HCT116 (cell line): ENCODE results near the gene SUGP1. TPM values are rescaled to one million over a fixed set of nuclear protein-coding genes. Genes with fewer than 3 reads are reported as not detected.

Experiments used
- ATAC-seq: fragments of 200-7000 bp; cut with Tn5 transposase; 2 replicates; pipeline ENCODE4 v1.9.1; 2020; ENCODE audit warnings: mild to moderate bottlenecking, moderate library complexity
- BruUV-seq: library from RNA; stranded (reverse); fragments of 400-500 nt; replicated peaks from 2 replicates; lab custom pipeline; 2021; lab: Mats Ljungman, UMichigan
- CTCF ChIA-PET: fragments of 300-600 bp; sonication (Branson Sonifier 250); formaldehyde crosslinking; loops from one replicate; lab custom pipeline; 2021; ENCODE audit warnings: antibody characterized with exemption; lab: Charles Lee
- POLR2A ChIA-PET: fragments of 300-600, 350-600 bp; sonication (Branson Sonifier 250); formaldehyde crosslinking; loops from one replicate; lab custom pipeline; 2021; ENCODE audit warnings: antibody characterized with exemption; lab: Charles Lee
- RAD21 ChIA-PET, 2 experiments: fragments of 300-600 bp; sonication (Branson Sonifier 250); formaldehyde crosslinking; loops; one replicate each; lab custom pipeline; 2023; ENCODE audit warnings: low total read pairs in 2 of 2; ENCODE audit not compliant: uncharacterized antibody in 2 of 2, unreplicated experiment in 2 of 2, low non-redundant PET in 1 of 2; lab: Charles Lee
- DNase-seq: peaks from one replicate; pipeline ENCODE4 v3.0.0-alpha.2; 2010; ENCODE audit warnings: low read depth, low spot score
- H2AFZ ChIP-seq: fragments of 200-600 bp; shearing (Covaris generic), sonication (generic); 2 replicates; pipeline ENCODE4 v1.6.1; 2017; ENCODE audit warnings: low read depth, mixed run types, mixed read lengths, antibody characterized with exemption, low read length; ENCODE audit not compliant: poor library complexity, severe bottlenecking
- H3K27ac ChIP-seq: 2 replicates; pipeline ENCODE4 v1.5.1; 2012; ENCODE audit warnings: low read depth, low read length
- H3K27me3 ChIP-seq: fragments of 200-600 bp; sonication (generic); 2 replicates; pipeline ENCODE4 v1.6.1; 2016; ENCODE audit warnings: mixed run types, low read length, mixed read lengths; ENCODE audit not compliant: insufficient read depth
- H3K36me3 ChIP-seq, 2 experiments: fragments of 200-500 bp in 1 of 2; fragments of 200-600 bp in 1 of 2; sonication (Bioruptor generic) in 1 of 2; sonication (generic) in 1 of 2; 2 replicates each; pipeline versions ENCODE4 v1.5.1 to v1.6.1; 2014 to 2016; ENCODE audit warnings: low read length in 2 of 2, inconsistent platforms in 1 of 2, mixed read lengths in 1 of 2, mixed run types in 1 of 2; ENCODE audit not compliant: insufficient read depth in 2 of 2, control insufficient read depth in 1 of 2
- H3K4me1 ChIP-seq, 2 experiments: fragments of 200-600 bp in 1 of 2; sonication (generic) in 1 of 2; 2 replicates each; pipeline versions ENCODE4 v1.5.1 to v1.6.1; 2012 to 2017; ENCODE audit warnings: low read length in 2 of 2, inconsistent platforms in 1 of 2, mild to moderate bottlenecking in 1 of 2, mixed read lengths in 1 of 2, mixed run types in 1 of 2, moderate library complexity in 1 of 2; ENCODE audit not compliant: insufficient read depth in 2 of 2, control insufficient read depth in 1 of 2
- H3K4me2 ChIP-seq: fragments of 200-600 bp; sonication (generic); 2 replicates; pipeline ENCODE4 v1.6.1; 2017; ENCODE audit warnings: mixed run types, low read length, mixed read lengths
- H3K4me3 ChIP-seq, 2 experiments: fragments of 200-600 bp in 1 of 2; sonication (generic) in 1 of 2; replicated peaks in 1 of 2; 2 replicates each; pipeline ENCODE4 v1.5.1; 2011 to 2016; ENCODE audit warnings: low read length in 2 of 2, control low read depth in 1 of 2, low read depth in 1 of 2, mild to moderate bottlenecking in 1 of 2, mixed read lengths in 1 of 2, mixed run types in 1 of 2
- H3K79me2 ChIP-seq: fragments of 200-600 bp; sonication (generic); 2 replicates; pipeline ENCODE4 v1.6.1; 2017; ENCODE audit warnings: mild to moderate bottlenecking, mixed run types, low read length, moderate library complexity, mixed read lengths; ENCODE audit not compliant: insufficient read depth
- H3K9ac ChIP-seq: fragments of 200-600 bp; sonication (generic); 2 replicates; pipeline ENCODE4 v1.6.1; 2016; ENCODE audit warnings: low read length, mixed read lengths
- H3K9me2 ChIP-seq: fragments of 200-600 bp; sonication (generic), shearing (Covaris generic); 2 replicates; pipeline ENCODE4 v1.6.1; 2017; ENCODE audit warnings: mixed run types, mild to moderate bottlenecking, moderate library complexity; ENCODE audit not compliant: insufficient read depth
- H3K9me3 ChIP-seq, 2 experiments: fragments of 200-500 bp in 1 of 2; fragments of 200-600 bp in 1 of 2; sonication (Bioruptor generic) in 1 of 2; sonication (generic) in 1 of 2; 2 replicates each; pipeline ENCODE4 v1.6.1; 2014 to 2017; ENCODE audit warnings: low read length in 2 of 2, mixed read lengths in 2 of 2, inconsistent platforms in 1 of 2, low read depth in 1 of 2, mild to moderate bottlenecking in 1 of 2, mixed run types in 1 of 2, moderate library complexity in 1 of 2; ENCODE audit not compliant: control insufficient read depth in 1 of 2, insufficient read depth in 1 of 2
- H4K20me1 ChIP-seq: fragments of 200-600 bp; sonication (generic), shearing (Covaris generic); 2 replicates; pipeline ENCODE4 v1.6.1; 2017; ENCODE audit warnings: mixed run types, mild to moderate bottlenecking, moderate library complexity; ENCODE audit not compliant: insufficient read depth
- CBX3 ChIP-seq: IDR thresholded peaks from 2 replicates; pipeline ENCODE4 v1.6.1; 2012; ENCODE audit warnings: low read depth
- CTCF ChIP-seq, 3 experiments: fragments of 200-600 bp in 1 of 3; sonication (generic) in 1 of 3; IDR thresholded peaks in 2 of 3; conservative IDR thresholded peaks in 1 of 3; 2 replicates each; pipeline ENCODE4 v1.5.1; 2012 to 2017; ENCODE audit warnings: low read depth in 2 of 3, low read length in 2 of 3, antibody characterized with exemption in 1 of 3, borderline replicate concordance in 1 of 3, control low read depth in 1 of 3, mild to moderate bottlenecking in 1 of 3, mixed read lengths in 1 of 3, mixed run types in 1 of 3, moderate library complexity in 1 of 3; ENCODE audit not compliant: insufficient read depth in 1 of 3
- EGR1 ChIP-seq: IDR thresholded peaks from 2 replicates; pipeline ENCODE4 v1.6.1; 2012; ENCODE audit warnings: low read depth
- EZH2 ChIP-seq: fragments of 200-600 bp; sonication (generic); IDR thresholded peaks from 2 replicates; pipeline ENCODE4 v1.6.1; 2017; ENCODE audit warnings: antibody characterized with exemption, mixed run types
- FOSL1 ChIP-seq: IDR thresholded peaks from 2 replicates; pipeline ENCODE4 v1.6.1; 2012; ENCODE audit warnings: low read depth
- RAD21 ChIP-seq: IDR thresholded peaks from 2 replicates; pipeline ENCODE4 v1.6.1; 2012; ENCODE audit warnings: low read depth, mild to moderate bottlenecking
- REST ChIP-seq: IDR thresholded peaks from 2 replicates; pipeline ENCODE4 v1.6.1; 2012; ENCODE audit warnings: low read depth
- SIN3A ChIP-seq: IDR thresholded peaks from 2 replicates; pipeline ENCODE4 v1.6.1; 2012; ENCODE audit warnings: low read depth
- SP1 ChIP-seq: IDR thresholded peaks from 2 replicates; pipeline ENCODE4 v1.6.1; 2012; ENCODE audit warnings: low read depth
- YY1 ChIP-seq: IDR thresholded peaks from 2 replicates; pipeline ENCODE4 v1.6.1; 2011; ENCODE audit warnings: low read length, low read depth, moderate library complexity, mild to moderate bottlenecking; ENCODE audit not compliant: insufficient replicate concordance; ENCODE audit errors: extremely low read depth
- ZNF274 ChIP-seq: fragments of 200-500 bp; sonication (Bioruptor generic); IDR thresholded peaks from 2 replicates; pipeline ENCODE4 v1.6.1; 2014; ENCODE audit warnings: mild to moderate bottlenecking, low read depth, low read length, inconsistent platforms
- intact Hi-C: fragments of 100-400 bp; cut with micrococcal nuclease; formaldehyde crosslinking; loops from 2 replicates; pipeline ENCODE4 v1.10.0; 2022
- total RNA-seq: library from RNA; stranded (reverse); gene quantifications from one replicate; pipeline ENCODE4 v1.2.1, GENCODE V29; 2021; ENCODE audit not compliant: unreplicated experiment

The SUGP1 gene
- total RNA-seq, 1 experiment from 2014 or later = 47.6 TPM

GRCh38 chr19:19238126-19238894 is 82.0 kb downstream of the SUGP1 start (continued):
- TF ChIP-seq REST (no peak), CBX3 (no peak), RAD21 (no peak), ZNF274 (no peak), SIN3A (no peak), EZH2 (no peak), SP1 (no peak), EGR1 (no peak)

- intact Hi-C loops = no loop called here
Observed at GRCh38 chr19:19236173-19236572, 84.1 kb downstream of the SUGP1 start.

More at GRCh38 chr19:19236173-19236572, 84.1 kb downstream of the SUGP1 start:
- H2AFZ ChIP-seq = no peak overlapping the region
- DNase-seq (no peak), ATAC-seq (no peak)
- H3K4me3 ChIP-seq = no peak overlapping the region
- no peaks in the 10 kb centered on the region for H3K36me3 ChIP-seq
- H3K9ac ChIP-seq = no peak overlapping the region
- ChIA-PET POLR2A (no interaction called here), RAD21 (no interaction called here), CTCF (no interaction called here)
- no peaks in the 10 kb centered on the region for H4K20me1 ChIP-seq
- H3K4me1 ChIP-seq = no peaks in the 10 kb centered on the region
- TF ChIP-seq YY1 (no peak), CTCF (IDR thresholded peaks at IDR 0.05 in 2 of 3, conservative IDR thresholded peaks at IDR 0.05 in 1 of 3; ENCODE audit: borderline replicate concordance in 1 of 3, insufficient read depth in 1 of 3, low read depth in 2 of 3, low read length in 2 of 3) (no peak), FOSL1 (no peak)
- BruUV-seq = no TSS peak
- no peak overlapping the region for H3K27ac ChIP-seq
- no peaks in the 10 kb centered on the region for H3K9me2 ChIP-seq
- peaks cover 10 to 21% of the 10 kb centered on the region in 2 experiments; a peak in 3 of 4 replicates for H3K9me3 ChIP-seq
- H3K27me3 ChIP-seq = no peaks in the 10 kb centered on the region
- H3K4me2 ChIP-seq = no peak overlapping the region
- no peaks in the 10 kb centered on the region for H3K79me2 ChIP-seq
